Mucosa of rectum (tissue), 2 donors: Measurements from ENCODE around the gene CDC25A.
"Not testable (repeated sequence)": the region's sequence is repeated elsewhere in the genome, so short reads cannot be mapped to it uniquely, and the experiment has no call there.

Source experiments
- H3K27ac ChIP-seq, 2 donors: one replicate each; pipeline ENCODE4 v1.7.0; 2013; ENCODE audit warnings: inconsistent platforms in 2 of 2, low read depth in 2 of 2, low read length in 2 of 2
- H3K27me3 ChIP-seq, 2 donors: one replicate each; pipeline ENCODE4 v1.7.0; 2013; ENCODE audit warnings: low read length in 2 of 2; ENCODE audit not compliant: control insufficient read depth in 2 of 2, insufficient read depth in 2 of 2
- H3K36me3 ChIP-seq, 2 donors: one replicate each; pipeline ENCODE4 v1.7.0; 2013; ENCODE audit warnings: low read length in 2 of 2; ENCODE audit not compliant: control insufficient read depth in 2 of 2, insufficient read depth in 2 of 2
- H3K4me1 ChIP-seq, 2 donors: one replicate each; pipeline ENCODE4 v1.7.0; 2013; ENCODE audit warnings: low read length in 2 of 2, mild to moderate bottlenecking in 1 of 2; ENCODE audit not compliant: control insufficient read depth in 2 of 2, insufficient read depth in 2 of 2
- H3K4me3 ChIP-seq, 2 donors: one replicate each; pipeline ENCODE4 v1.7.0; 2013; ENCODE audit warnings: low read length in 2 of 2
- H3K9ac ChIP-seq, 2 donors: one replicate each; pipeline ENCODE4 v1.7.0; 2013; ENCODE audit warnings: low read length in 2 of 2, low read depth in 1 of 2, mild to moderate bottlenecking in 1 of 2
- H3K9me3 ChIP-seq, 2 donors: one replicate each; pipeline ENCODE4 v1.7.0; 2013; ENCODE audit warnings: low read length in 2 of 2; ENCODE audit not compliant: control insufficient read depth in 2 of 2
- donor health status: healthy.
- donor health status: Normal muscosa, but diverticular disease.

Gene CDC25A

DNA sequence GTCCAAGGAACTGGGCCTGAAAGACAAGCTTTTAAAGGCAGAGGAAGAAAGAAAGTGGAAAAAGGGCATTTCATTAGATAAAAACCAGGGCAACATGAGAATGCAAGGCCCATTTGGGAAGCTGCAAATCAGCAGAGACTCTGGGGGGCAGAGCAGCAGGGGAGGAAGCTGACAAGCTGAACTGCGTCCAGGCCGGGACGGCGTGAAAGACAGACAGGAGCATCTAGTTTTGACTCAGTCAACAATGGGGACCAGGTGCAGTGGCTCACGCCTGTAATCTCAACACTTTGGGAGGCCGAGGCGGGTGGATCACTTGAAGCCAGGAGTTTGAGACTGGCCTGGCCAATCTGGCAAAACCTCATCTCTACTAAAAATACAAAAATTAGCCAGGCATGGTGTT, 69.9 kb downstream of the CDC25A start:
- H3K9ac ChIP-seq = no peak overlapping the region
- H3K36me3 ChIP-seq = no peaks in the 10 kb centered on the region
- no peaks in the 10 kb centered on the region for H3K27me3 ChIP-seq
- H3K27ac ChIP-seq = no peak overlapping the region
- H3K4me3 ChIP-seq = no peak overlapping the region
- no peaks in the 10 kb centered on the region for H3K9me3 ChIP-seq
- peaks cover 0 to under 1% of the 10 kb centered on the region in 2 donors for H3K4me1 ChIP-seq

DNA sequence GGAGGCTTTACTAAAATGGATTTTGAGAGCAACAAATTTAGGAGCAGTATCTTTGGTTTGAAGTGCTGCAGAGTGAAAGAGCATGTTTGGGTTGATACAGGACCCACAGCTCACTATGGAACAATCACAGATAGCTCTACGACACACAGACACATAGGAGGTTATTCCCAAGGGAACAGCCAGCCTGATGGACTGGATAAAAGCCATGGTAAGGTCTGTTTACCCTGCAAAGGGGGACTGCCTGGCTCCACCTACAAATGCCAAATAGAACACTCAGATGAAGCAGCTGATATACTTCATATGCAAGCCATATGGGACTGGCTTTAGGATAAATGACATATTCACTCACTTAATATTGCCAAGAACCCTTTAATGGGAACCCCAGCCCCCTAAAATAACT, 75.4 kb downstream of the CDC25A start:
- Histone ChIP-seq H3K27me3 (no peaks in the 10 kb centered on the region), H3K9ac (no peak overlapping the region), H3K27ac (no peak overlapping the region), H3K4me3 (no peak overlapping the region), H3K9me3 (no peaks in the 10 kb centered on the region), H3K36me3 (no peaks in the 10 kb centered on the region), H3K4me1 (peaks cover 0 to 5% of the 10 kb centered on the region in 2 donors)

DNA sequence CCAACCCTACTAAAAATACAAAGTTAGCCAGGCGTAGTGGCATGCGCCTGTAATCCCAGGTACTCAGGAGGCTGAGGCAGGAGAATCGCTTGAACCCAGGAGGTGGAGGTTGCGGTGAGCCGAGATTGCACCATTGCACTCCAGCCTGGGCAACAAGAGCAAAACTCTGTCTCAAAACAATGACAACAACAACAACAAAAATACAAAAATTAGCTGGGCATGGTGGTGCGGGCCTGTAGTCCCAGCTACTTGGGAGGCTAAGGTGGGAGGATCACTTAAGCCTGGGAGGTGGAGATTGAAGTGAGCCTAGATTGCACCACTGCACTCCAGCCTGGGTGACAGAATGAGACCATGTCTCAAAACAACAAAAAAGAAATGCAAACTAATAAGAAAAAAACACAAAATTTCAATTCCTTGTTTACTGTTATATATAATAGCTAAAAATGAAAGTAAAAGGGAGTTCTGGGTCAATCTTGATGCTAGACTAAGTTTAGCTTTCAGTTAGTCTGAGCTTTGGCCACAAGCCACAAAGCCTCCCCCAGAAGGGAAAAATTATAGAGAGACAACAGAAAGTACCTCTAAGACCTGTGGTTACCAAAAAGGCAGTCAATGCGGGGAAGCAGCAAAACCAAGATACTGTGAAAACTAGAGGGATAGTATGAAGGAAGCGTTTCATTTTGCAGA, 76.0 kb downstream of the CDC25A start:
- H3K9ac ChIP-seq, H3K27ac ChIP-seq, H3K9me3 ChIP-seq, H3K4me3 ChIP-seq, H3K4me1 ChIP-seq, H3K36me3 ChIP-seq, H3K27me3 ChIP-seq: not testable (repeated sequence)

DNA sequence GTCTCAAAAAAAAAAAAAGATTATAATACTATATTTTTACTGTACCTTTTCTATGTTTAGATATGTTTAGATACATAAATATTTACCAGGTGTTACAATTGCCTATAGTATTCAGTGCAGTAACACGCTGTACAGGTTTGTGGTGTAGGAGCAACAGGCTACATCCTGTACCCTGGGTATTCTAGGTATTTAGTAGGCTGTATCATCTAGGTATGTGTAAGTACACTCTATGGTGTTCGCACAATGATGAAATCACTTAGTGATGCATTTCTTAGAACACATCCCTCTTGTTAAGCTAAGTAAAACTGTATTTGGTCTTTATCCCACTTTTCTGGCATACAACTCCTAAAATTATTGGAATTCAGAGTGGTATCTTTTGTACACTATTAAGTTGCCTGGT, 77.8 kb downstream of the CDC25A start:
- Histone ChIP-seq H3K4me3 (no peak overlapping the region), H3K36me3 (no peaks in the 10 kb centered on the region), H3K27ac (no peak overlapping the region), H3K27me3 (no peaks in the 10 kb centered on the region), H3K9ac (no peak overlapping the region), H3K4me1 (peaks cover 0 to 5% of the 10 kb centered on the region in 2 donors), H3K9me3 (no peaks in the 10 kb centered on the region)

DNA sequence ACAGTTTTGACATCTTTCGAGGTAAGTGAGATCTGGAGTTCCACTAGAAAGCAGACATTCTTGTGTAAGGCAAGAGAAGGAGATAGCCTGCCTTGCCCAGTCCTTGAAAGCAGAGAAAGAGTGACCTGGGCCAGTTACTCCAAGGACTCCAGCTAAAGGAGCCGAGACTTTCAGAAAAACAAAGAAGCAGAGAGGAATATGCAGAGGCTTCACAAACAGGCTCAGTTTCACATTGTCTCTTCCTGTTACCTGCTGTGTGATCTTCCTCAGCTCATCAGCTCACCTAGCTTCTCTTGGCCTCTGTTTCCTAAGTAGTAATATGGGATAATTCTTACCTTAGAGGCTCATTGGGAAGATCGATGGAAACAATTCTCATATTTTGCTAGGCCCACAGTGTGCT, 81.0 kb downstream of the CDC25A start:
- Histone ChIP-seq H3K27me3 (no peaks in the 10 kb centered on the region), H3K36me3 (no peaks in the 10 kb centered on the region), H3K4me3 (no peak overlapping the region), H3K4me1 (no peaks in the 10 kb centered on the region), H3K27ac (no peak overlapping the region), H3K9ac (no peak overlapping the region), H3K9me3 (no peaks in the 10 kb centered on the region)
